ENCODE measurements around the gene CRABP1.

The CRABP1 gene

DNA sequence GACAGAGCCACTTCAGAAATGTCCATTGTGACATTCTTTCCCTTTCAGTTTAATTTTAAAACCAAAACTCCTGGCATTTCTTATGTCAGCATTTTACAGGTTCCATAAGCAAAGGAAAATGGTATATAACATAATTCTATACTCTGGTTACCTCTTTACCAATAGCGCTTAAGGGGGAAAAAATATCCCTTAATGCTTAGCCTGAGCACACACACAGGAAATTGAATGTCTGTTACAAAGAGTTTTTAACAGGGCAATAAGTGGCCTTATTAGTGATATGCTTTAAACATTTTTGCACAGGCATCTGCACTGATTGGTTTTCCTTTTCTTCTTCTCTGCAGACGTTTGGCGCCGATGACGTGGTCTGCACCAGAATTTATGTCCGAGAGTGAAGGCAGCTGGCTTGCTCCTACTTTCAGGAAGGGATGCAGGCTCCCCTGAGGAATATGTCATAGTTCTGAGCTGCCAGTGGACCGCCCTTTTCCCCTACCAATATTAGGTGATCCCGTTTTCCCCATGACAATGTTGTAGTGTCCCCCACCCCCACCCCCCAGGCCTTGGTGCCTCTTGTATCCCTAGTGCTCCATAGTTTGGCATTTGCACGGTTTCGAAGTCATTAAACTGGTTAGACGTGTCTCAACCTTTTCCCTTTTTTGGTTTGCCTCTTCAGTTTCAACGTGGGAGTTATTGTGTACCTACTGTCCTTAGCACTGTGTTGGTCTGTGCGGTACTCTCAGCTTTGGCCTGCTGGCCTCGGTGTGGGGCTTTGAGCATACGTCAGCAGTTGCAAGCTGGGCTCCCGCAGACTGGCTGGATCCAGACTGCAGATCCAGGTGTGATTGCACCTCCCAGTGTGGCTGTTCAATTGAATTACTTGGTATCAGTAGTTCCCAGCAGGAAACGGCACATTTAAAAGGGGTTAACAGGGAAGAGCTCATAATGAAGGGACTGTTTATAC lies 7.7 kb downstream of the CRABP1 start:
- DNase-seq: no peak

DNA sequence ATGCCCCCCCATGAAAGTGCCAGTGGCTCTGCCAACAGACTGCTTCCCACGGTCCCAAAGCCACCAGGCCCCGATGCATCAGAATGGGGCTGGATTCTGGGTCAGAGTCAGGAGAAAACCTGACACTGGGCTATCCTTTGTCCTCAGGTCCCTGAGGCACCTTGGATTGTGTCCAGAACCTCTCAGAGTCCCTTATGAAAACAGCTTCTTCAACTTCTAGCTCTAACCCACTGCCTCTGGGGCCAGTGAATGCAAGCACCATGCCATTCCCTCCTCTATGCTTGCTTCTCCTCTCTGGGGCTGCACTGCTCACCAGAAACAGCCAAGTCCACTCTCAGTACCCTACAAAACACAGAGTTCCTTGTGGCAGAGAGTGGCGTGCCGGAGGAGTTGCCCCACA lies 9.9 kb downstream of the CRABP1 start:
- DNase-seq: no peak

DNA sequence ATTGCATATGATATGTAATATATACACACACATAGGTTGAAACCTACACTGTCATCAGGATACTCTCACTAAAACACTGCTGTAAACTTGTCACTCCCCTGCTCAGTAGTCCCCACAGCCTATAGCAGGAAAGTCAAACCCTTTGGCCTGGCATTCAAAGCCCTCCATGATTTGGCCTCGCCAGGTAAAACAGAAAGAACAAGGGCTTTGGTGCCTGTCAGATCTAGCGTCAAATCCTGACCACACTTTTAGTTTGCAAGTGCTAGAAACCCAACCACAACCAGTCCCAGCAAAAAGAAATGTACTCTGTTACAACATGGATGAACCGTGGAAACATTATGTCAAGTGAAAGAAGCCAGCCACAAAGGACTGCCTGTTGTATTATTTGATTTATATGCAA lies 11.4 kb downstream of the CRABP1 start:
- DNase-seq: no peak

DNA sequence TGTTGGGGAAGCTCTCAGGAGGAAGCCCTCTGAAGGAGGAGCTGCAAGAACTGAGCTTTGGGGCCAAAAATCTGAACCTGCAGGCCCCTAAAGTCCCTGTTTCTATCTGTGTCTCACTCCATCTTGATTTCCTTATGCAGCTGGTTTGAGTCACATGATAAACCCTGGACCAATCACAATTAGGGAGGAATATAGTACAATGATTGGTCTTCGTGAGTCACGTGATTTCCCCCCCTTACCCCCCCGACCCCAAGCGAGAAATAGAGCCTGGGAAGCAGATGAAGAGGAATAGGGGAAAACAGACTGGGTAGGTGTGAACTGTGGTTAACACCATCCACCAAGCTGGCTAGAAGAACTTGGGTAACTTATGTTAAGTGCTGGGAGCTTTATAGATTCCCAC lies 12.9 kb downstream of the CRABP1 start:
- DNase-seq: no peak

DNA sequence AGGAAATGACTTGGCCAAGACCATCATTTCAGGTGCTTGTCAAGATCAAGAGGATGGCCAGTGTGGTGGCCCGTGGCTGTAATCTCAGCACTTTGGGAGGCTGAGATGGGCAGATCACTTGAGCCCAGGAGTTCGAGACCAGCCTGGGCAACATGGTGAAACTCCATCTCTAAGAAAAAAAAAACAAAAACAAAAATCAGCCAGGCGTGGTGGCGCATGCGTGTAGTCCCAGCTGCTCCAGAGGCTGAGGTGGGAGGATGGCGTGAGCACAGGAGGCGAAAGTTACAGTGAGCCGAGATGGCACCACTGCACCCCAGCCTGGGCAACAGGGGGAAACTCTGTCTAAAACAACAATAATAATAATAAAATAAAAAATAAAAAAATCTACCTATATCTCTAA lies 15.0 kb downstream of the CRABP1 start:
- no peak for DNase-seq

DNA sequence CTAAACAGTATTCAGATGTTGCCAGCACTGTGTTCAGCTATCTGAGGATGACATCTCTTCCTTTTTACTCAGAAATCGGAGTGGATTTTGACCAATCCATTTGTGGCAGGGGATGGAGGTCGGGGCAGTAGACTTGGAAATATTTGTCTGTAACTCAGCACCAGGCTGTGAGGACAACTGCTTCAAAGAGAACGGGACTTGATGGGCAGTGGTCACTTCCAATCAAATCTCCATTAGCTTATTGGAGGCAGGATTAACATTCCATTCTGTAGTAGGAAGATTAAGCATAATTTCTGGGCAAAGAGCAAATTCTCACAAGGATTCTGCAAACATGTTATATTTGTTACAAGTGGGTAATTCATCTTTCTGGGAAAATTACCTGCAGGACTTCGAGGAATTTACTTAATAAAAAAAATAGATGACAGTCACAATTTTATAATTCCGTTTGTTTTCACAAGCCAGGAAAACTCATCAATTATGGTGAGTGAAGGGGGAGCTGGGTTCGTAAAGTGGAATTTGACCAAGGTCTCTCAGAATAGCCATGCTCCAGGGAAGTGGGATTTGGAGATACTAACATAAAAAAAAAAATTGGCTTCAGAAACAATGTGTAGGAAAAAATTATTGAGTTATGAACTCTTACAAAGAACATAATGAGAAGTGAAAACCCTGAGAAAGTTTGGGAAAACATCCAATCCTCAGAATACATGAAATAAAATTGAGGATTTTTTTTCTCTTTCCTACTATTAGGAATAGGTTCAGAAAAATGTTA lies 18.1 kb downstream of the CRABP1 start:
- DNase-seq: no peak

DNA sequence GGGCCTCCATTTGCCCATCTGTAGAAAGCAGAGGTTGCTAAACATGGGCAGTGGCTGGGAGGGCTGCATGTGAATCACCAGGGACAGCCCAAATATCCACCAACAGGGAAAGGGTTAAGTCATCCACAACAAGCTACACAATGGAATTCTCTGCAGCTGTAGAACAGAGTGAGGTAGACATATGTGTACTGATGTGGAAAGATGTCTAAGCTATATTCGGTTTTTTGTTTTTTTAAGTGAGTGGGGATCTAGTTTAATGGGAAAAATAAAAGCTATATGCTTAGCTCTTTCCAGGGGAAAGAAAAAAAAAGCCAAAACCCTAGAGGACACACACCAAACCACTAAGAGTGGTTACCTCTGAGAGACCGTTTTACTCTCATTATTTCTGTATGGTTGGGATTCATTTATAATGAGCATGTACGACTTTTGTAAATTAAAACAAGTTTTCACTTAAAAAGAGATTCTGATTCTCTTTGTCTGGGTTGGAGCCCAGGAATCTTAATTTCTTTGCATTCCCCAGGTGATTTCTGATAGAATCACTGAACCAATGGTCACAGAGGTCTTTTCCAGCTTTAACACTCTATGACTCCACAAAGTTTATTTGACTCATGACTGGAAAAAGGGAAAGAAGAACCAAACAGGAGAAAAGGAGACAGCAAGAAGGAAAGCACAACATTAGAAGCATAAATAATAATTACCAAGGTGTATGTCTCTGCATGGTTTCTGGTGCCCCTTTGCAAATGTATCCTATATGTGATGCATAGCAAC lies 19.1 kb downstream of the CRABP1 start:
- no peak for DNase-seq

DNA sequence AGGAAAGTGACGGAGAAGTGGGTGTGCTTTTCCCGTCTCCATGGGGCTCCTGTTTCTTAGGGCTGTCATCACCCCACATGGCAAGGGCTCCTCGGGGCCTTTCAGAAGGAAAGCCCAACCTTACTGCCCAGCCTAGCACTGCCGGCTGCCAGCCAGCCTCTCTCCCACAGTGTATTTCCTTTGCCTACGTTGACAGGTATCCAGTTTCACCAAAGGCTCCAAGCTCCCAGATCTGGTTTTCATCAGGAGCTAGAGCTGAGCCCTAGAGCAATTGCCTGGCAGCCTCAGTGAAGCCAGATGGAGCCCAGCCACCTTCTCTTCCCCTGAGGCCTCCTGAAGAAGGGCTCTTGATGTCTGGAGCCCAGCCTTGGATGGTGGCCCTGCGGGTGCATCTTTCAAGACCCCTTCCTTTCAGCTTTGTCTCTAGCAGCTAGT lies 20.2 kb downstream of the CRABP1 start:
- no peak for DNase-seq

DNA sequence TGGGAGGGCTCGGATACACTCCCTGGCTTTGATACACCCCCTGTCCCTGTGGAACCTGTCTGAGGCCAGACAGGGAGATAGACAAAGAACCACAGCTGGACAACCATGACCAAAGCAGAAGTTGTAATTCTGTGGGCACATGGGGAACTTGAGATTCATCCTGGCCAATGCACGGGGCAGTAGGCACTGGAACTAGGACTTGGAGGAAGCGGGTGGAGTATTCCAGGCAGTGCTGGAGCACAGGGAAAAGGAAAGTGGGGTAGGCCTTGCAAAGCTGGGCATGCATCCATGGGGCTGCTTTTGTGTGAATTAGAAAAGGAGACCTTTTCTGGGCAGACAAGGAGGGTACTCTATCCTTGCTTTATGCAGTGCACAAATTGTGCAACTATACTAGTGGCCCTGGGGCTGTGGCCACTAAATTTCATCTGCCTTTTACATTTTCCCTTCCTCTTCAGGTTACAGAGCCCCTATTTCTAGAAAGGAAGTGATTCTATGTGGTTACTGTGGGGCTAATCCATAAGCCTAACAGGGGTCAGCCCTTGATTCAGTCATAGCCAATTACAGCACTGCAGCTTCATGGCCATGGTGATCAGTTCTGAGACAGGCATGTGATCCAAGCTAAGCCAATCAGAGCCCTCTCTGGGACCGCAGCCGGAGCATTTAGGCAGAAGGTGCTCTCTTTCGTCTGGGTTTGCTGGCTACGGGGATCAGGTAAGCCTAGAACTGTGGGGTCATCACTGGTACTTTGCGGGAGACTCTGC lies 21.0 kb downstream of the CRABP1 start:
- no peak for DNase-seq

DNA sequence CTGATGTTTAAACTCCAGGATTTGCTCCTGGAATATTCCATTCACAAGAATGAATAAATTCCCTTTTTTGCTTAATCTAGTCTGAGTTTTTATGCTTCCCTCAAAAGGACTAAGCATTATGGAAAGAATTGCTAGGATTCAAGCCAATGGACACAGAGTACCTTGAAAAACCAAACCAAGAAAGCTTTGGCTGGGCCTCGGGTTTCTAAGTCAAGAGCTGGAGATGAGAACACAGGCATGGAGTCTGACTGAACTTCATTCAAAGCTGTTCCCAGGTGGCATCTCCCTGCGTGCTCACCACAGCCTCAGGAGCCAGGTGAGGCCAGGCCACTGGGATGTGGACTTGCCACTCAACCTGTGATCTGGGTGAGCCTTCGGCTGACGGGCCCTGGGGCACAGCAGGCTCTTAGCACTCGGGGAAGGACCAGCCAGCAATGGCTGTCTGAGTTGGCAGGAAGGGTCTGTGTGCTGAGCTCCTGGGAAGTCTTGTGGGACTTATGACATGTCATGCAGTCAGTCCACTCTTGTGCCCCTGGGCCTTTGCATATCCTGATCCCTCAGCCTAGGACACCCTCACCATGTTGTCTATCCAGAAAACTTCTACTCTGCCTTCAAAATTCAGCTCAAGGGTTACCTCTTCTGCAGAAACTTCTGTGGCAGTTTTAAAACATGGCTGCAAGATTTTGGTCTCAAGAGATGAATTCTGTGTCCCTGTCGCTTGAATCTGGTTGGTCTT lies 21.8 kb downstream of the CRABP1 start:
- no peak for DNase-seq

DNA sequence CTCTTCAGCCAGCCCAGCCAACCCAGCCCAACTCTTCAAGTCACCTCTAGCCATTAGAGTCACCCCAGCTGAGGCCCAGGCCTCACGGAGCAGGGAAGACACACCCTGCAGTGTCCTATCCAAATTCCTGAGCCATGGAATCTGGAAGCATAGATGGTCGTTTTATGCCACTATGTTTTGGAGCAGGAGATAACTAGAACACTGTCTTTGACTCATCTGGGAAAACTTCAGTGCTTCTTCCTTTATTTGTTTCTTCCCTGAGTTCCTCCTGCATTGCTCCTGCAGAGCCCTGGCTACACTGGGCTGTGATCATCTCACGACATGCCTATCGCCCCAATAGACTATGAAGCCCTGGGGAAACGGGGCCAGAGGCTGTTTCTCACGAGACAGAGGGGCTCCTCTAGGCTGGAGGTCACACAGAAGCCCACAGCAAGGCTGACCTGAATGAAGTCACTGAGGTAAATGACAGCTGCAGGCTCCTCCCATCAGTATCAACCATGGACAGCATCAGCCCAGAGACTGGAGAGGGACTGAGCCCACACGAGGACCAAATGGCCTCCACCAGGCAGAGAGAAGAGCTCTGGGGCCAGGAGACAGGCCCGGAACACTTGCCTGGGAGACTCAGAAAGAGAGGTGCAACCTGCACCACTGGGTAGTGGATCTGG lies 22.7 kb downstream of the CRABP1 start:
- no peak for DNase-seq

DNA sequence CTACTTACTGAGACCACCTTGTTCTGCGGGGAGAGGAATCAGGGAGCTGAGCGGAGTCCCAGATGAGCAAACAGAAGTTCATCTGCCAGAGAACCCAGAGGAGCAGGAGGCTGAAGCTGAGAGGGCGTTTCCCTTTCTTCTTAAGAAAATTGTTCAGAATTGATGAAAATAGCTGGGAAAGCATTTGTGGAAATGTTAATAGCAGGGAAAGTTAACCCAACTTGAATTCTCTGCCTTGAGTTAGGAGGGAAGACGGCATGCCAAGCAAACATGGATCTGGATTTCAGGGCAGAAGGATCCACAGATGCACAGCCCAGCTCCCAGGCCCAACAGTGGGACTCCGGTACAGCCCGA lies 23.2 kb downstream of the CRABP1 start:
- no peak for DNase-seq

DNA sequence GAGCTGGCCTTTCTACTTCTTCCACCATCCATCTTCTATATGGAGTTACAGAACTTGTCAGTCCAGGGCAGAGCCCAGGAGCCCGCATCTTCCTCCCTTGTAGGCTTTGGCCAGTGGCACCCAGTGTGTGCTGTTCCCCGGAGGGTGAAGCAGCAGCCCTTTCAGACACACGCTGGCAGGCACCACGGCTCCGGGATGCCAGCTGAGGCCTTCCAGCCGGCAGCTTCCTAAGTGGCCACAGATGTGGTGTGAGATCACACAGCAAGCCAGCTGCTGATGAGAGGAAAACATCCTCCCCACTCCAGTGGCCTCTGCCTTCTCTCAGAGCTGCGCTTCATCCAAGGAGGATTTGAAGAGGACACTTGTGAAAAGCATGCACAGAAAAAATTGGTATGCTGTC lies 24.1 kb downstream of the CRABP1 start:
- DNase-seq: no peak

DNA sequence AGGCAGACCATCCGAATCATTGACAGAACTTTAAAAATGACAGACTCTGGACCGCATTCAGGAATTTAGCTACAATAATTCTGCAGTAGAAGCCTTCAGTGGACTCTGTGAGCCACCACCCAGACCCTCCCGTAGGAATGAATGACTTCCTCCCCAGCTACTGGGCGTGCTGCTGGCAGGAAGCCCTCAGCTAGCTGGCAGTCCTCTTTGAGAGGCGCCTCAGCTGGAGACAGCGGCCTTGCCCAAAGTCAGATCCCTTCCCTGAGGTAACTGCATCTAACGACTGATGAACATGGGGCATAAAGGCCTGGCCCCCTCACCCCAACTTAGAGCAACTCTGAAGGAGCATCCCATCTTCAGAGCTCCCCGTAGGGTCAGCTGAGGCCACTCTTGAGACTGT lies 25.8 kb downstream of the CRABP1 start:
- no peak for DNase-seq

DNA sequence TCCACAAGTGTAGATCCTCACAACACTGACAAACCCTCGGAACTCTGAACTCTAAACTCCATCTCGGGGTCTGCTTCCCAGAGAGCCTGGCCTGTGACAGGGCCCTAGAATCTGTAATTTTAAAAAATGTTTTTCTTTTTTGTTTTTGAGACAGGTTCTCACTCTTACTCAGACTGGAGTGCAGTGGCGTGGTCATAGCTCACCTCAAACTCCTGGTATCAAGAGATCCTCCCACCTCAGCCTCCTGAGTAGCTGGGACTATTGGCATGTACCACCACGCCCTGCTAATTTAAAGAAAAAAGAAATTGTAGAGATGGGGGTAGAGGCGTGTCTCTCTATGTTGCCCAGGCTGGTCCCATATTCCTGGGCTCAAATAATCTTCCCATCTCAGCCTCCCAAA lies 26.2 kb downstream of the CRABP1 start:
- no peak for DNase-seq

DNA sequence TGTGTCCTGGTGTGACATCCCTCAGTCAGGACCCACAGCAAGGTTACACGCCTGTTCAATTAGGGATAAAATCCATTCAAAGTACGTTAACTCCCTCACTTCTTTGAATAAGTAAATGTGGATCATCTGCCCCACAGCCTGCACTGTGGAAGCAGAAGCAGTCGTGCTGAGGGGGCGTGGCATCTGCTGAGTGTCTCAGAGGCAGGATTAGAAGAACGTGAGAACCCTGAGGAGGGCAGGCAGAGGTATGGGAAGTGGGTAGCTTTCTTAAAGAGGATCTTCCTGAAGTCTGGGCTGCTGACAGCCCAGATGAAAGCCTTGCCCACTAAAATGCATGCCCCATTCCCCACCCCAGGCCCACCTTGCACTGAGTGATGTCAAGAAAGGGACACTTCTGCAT lies 28.5 kb downstream of the CRABP1 start:
- no peak for DNase-seq

DNA sequence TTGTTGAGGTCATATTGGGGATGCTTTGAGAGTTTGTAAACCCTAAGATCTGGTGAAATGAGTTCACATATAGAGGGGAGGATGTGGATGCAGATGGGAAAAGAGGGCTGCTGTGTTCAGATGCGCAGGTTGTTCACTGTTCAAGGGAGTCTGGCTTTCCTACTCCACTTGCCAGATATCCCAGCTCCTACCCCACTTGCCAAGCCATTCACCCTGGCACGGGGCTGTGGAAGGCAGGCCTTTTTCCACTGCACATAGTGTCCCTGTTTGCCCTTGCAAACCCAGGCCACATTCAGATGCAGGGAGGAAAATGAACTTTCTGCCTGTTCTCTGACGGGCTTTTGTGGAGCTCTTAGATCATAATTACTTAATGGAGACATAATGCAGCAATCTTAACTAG lies 29.0 kb downstream of the CRABP1 start:
- no peak for DNase-seq

DNA sequence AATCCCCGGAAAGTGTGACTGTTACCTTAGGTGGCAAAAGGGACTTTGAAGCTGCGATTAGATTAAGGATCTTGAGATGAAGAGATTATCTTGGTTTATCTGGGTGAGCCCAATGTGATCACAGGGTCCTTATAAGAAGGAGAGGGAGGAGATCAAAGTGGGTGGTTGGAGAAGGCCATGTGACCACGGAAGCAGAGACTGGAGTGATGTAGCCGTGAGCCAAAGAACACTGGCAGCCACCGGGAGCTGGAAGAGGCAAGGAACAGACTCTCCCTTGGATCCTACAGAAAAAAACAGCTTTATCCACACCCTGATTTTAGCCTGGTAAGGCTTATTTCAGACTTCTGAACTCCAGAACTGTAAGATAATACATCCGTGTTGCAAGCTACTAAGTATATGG lies 29.9 kb downstream of the CRABP1 start:
- no peak for DNase-seq

DNA sequence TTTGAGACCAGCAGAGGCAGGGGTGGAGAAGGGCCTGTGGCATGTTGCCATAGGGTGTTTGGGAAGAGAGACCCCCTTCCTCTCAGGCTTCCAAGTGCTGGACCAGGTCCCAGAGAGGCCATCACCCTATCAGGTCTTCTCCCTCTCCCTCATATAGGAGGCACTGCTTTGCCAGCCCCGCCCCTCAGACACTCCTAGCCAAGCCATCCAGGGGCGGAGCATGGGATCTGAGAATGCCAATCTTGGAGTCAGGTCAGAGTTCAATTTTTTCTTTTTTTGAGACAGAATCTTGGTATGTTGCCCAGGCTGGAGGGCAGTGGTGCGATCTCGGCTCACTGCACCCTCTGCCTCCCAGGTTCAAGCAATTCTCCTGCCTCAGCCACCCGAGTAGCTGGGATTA lies 32.7 kb downstream of the CRABP1 start:
- no peak for DNase-seq

DNA sequence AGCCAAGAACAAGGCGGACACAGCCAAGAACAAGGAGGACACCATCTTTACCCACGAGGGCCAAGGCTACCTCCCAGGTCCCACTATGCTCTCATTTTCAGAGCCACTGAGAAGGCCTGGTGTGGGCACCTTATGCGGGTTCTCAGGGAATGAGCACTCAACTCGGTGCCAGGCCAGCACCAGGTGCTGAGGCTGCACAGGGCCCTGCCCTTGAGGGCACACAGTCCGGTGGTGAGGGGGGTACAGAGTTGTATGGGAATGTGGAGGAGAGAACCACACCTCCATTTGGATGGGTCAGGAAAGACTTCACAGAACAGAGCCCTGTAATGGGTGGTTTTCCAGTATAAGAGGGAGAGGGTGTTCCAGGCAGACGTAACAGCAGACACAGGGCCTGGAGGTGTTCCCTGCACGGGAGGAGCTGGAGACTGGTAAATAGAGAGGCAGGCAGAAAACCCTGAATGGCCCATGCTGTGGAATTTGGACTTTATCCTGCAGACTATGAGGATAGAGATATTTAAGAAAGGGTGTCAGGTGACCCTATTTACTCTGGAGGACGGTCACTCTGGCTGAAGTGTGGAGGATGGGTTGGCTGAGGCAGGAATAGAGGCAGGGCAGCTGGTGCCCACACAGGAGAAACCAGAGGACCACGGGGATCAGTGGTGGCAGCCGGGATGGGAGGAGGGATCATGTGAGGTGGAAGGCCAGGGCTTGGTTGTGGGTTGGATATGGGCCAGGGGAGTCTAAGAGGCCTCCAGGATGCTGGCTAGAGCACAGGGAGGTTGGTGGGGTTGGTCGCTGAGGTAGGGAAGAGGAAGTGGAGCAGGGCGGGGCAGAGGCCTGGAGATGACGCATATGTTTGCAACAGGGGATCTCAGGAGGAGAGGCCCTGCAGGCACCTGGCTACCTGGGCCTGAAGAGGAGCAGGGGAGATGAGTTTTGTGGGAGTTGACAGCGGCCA lies 34.6 kb downstream of the CRABP1 start:
- peak; percentile 34 for DNase-seq
